Vagina (tissue), 2 donors: ENCODE results near the gene PSAP.

Experiments
- CTCF ChIP-seq, 3 experiments: fragments of 450-650 bp in 2 of 3; fragments of 200-600 bp in 1 of 3; sonication (generic) in 1 of 3; IDR thresholded peaks; one replicate each; pipeline ENCODE4 v1.5.1; 2017 to 2019; ENCODE audit warnings: antibody characterized with exemption in 3 of 3, mild to moderate bottlenecking in 2 of 3, moderate library complexity in 2 of 3
- POLR2A ChIP-seq, 2 donors: fragments of 450-650 bp; IDR thresholded peaks; one replicate each; pipeline ENCODE4 v1.6.1; 2017; ENCODE audit warnings: antibody characterized with exemption in 2 of 2, mild to moderate bottlenecking in 2 of 2, moderate library complexity in 2 of 2

- TF ChIP-seq CTCF (IDR thresholded peaks at IDR 0.05) (no peak), POLR2A (IDR thresholded peaks at IDR 0.05) (peak in 1 of 2 donors; percentile 35)
These were observed 37.8 kb upstream of the PSAP start for GRCh38 chr10:71888623-71889387.
